BJ (cell line): ENCODE data around the gene BRWD1. TPM values are rescaled to one million over a fixed set of nuclear protein-coding genes. Genes with fewer than 3 reads are reported as not detected.

Experiments
- CTCF ChIA-PET: fragments of 350-600 bp; formaldehyde crosslinking; extraction: SDS; loops from one replicate; lab custom pipeline; 2021; ENCODE audit warnings: antibody characterized with exemption, inconsistent platforms; lab: Yijun Ruan, JAX
- POLR2A ChIA-PET: fragments of 300-600 bp; sonication (Branson Sonifier 250); formaldehyde crosslinking; extraction: SDS; loops from one replicate; lab custom pipeline; 2021; ENCODE audit warnings: antibody characterized with exemption; lab: Charles Lee
- DNase-seq: peaks from one replicate; pipeline ENCODE4 v3.0.0-alpha.2; 2011; ENCODE audit warnings: low read depth
- H3K27me3 ChIP-seq: 2 replicates; pipeline ENCODE4 v1.6.0; 2011; ENCODE audit warnings: low read length; ENCODE audit not compliant: control insufficient read depth, insufficient read depth
- H3K36me3 ChIP-seq: 2 replicates; pipeline ENCODE4 v1.5.1; 2011; ENCODE audit warnings: low read length; ENCODE audit not compliant: control insufficient read depth, insufficient read depth
- H3K4me3 ChIP-seq: 2 replicates; pipeline ENCODE4 v1.5.1; 2011; ENCODE audit warnings: low read depth, mild to moderate bottlenecking, control low read depth, low read length
- polyA plus RNA-seq: library from polyadenylated mRNA; depleted of rRNA; stranded (reverse); fragments of >200 nt; gene quantifications from 2 replicates; pipeline ENCODE4 v1.2.3, GENCODE V29; 2011
- TF ChIP-seq, protein P1 (sequence below): IDR thresholded peaks from 2 replicates; pipeline ENCODE4 v1.5.1; 2011; ENCODE audit warnings: low read depth, mild to moderate bottlenecking, control low read depth, inconsistent platforms, low read length, moderate library complexity; ENCODE audit not compliant: insufficient read depth

BRWD1 gene
- polyA plus RNA-seq, 1 experiment = 5.9 TPM

GRCh38 chr21:39288987-39289386, 24.4 kb downstream of the BRWD1 start:
- CTCF ChIA-PET = interaction anchor here (0.7 kb wide), 1 partner anchor 16 kb away, joined by 3 read pairs; no protein-coding TSS in a partner anchor
- Histone ChIP-seq H3K4me3 (no peak overlapping the region), H3K27me3 (no peaks in the 10 kb centered on the region), H3K36me3 (peaks cover 8% of the 10 kb centered on the region; the same call in 1 of the 2 replicates)
- DNase-seq = no peak
- POLR2A ChIA-PET = no interaction called here
- TF ChIP-seq, protein P1, sequence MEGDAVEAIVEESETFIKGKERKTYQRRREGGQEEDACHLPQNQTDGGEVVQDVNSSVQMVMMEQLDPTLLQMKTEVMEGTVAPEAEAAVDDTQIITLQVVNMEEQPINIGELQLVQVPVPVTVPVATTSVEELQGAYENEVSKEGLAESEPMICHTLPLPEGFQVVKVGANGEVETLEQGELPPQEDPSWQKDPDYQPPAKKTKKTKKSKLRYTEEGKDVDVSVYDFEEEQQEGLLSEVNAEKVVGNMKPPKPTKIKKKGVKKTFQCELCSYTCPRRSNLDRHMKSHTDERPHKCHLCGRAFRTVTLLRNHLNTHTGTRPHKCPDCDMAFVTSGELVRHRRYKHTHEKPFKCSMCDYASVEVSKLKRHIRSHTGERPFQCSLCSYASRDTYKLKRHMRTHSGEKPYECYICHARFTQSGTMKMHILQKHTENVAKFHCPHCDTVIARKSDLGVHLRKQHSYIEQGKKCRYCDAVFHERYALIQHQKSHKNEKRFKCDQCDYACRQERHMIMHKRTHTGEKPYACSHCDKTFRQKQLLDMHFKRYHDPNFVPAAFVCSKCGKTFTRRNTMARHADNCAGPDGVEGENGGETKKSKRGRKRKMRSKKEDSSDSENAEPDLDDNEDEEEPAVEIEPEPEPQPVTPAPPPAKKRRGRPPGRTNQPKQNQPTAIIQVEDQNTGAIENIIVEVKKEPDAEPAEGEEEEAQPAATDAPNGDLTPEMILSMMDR = no peak

DNA sequence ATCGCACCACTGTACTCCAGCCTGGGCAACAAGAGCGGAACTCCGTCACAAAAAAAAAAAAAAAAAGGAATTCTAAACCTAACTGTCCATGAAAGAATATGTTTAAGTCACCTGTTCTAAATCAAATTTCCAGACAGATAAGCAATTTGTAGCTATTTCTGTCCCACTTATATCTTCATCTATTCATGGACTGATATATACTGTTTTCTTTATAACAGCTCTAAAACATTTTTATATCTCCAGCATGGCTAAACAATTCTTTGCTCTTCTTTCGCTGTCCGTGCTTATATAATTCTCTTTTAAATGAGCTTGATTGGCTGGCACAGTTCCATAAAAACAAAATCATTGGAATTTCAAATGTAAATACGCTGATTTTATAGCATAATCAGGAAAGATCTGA, 30.5 kb downstream of the BRWD1 start:
- CTCF ChIA-PET = interaction anchor here (0.7 to 2.2 kb wide), 2 partner anchors 9 to 1764 kb away, joined by 3 to 5 read pairs; no protein-coding TSS in a partner anchor
- POLR2A ChIA-PET = no interaction called here
- TF ChIP-seq, protein P1 = no peak

GRCh38 chr21:39281853-39282252, 31.6 kb downstream of the BRWD1 start:
- POLR2A ChIA-PET = no interaction called here
- H3K4me3 ChIP-seq = no peak overlapping the region
- no peaks in the 10 kb centered on the region for H3K27me3 ChIP-seq
- TF ChIP-seq, protein P1 = no peak
- DNase-seq = no peak
- peaks cover 9% of the 10 kb centered on the region for H3K36me3 ChIP-seq
- CTCF ChIA-PET = no interaction called here

More for the DNA sequence above, 30.5 kb downstream of the BRWD1 start:
- DNase-seq = no peak
- no peaks in the 10 kb centered on the region for H3K27me3 ChIP-seq
- H3K36me3 ChIP-seq = peaks cover 5% of the 10 kb centered on the region
- no peak overlapping the region for H3K4me3 ChIP-seq

- H3K27me3 ChIP-seq = no peaks in the 10 kb centered on the region
- peaks cover 9% of the 10 kb centered on the region for H3K36me3 ChIP-seq
- no peak for DNase-seq
- POLR2A ChIA-PET = no interaction called here
- no peak overlapping the region for H3K4me3 ChIP-seq
- TF ChIP-seq, protein P1 = no peak
- CTCF ChIA-PET = interaction anchor here (0.7 kb wide), 1 partner anchor 15 kb away, joined by 4 read pairs; no protein-coding TSS in a partner anchor
These were observed 32.2 kb downstream of the BRWD1 start for GRCh38 chr21:39281207-39281606.

GRCh38 chr21:39269620-39270019, 43.8 kb downstream of the BRWD1 start:
- TF ChIP-seq, protein P1 = no peak
- Histone ChIP-seq H3K27me3 (no peaks in the 10 kb centered on the region), H3K36me3 (peaks cover 7% of the 10 kb centered on the region), H3K4me3 (no peak overlapping the region)
- no peak for DNase-seq
- ChIA-PET CTCF (no interaction called here), POLR2A (no interaction called here)
